Activated CD4-positive, alpha-beta T cell treated with anti-CD3 and anti-CD28 coated beads for 4 hours (primary cell): ENCODE data around the gene SPACA4.

Experiments used
- DNase-seq, 2 donors: peaks; one replicate each; pipeline ENCODE4 v3.0.0-alpha.2; 2020

SPACA4 gene

GRCh38 chr19:48598996-48599700 is 7.4 kb upstream of the SPACA4 start:
- DNase-seq: no peak

- DNase-seq: no peak
These were observed 5.7 kb upstream of the SPACA4 start for GRCh38 chr19:48600679-48601417.

GRCh38 chr19:48603001-48603400 is 3.5 kb upstream of the SPACA4 start:
- no peak for DNase-seq

- DNase-seq: no peak
These were observed 3.1 kb upstream of the SPACA4 start for GRCh38 chr19:48603449-48603848.

GRCh38 chr19:48603850-48604249 is 2.7 kb upstream of the SPACA4 start:
- no peak for DNase-seq

GRCh38 chr19:48607359-48607755 is 815 bp downstream of the SPACA4 start:
- DNase-seq: no peak

GRCh38 chr19:48608798-48609263 is 2.3 kb downstream of the SPACA4 start:
- DNase-seq: peak; percentile 48 to 55

- DNase-seq: no peak
These were observed 3.1 kb downstream of the SPACA4 start for GRCh38 chr19:48609571-48610108.

GRCh38 chr19:48611872-48612271 is 5.3 kb downstream of the SPACA4 start:
- no peak for DNase-seq

- DNase-seq: no peak
These were observed 6.7 kb downstream of the SPACA4 start for GRCh38 chr19:48613024-48613851.

- no peak for DNase-seq
These were observed 7.4 kb downstream of the SPACA4 start for GRCh38 chr19:48613852-48614435.

- DNase-seq: no peak
These were observed 8.1 kb downstream of the SPACA4 start, which contains the start of gene FAM83E for GRCh38 chr19:48614436-48615230. FAM83E (minus strand) TSS chr19:48615076; CDS start chr19:48613372, 1,704 bp downstream.

- no peak for DNase-seq
These were observed 8.9 kb downstream of the SPACA4 start for GRCh38 chr19:48615231-48616040.

GRCh38 chr19:48616041-48616436 is 9.5 kb downstream of the SPACA4 start:
- DNase-seq: no peak

GRCh38 chr19:48616491-48617056 is 10.0 kb downstream of the SPACA4 start:
- no peak for DNase-seq

- no peak for DNase-seq
These were observed 10.8 kb downstream of the SPACA4 start for GRCh38 chr19:48617146-48617937.

- DNase-seq: no peak
These were observed 11.9 kb downstream of the SPACA4 start for GRCh38 chr19:48618278-48618915.

- DNase-seq: peak; percentile 95
These were observed 12.6 kb downstream of the SPACA4 start, which contains the start of the genes RPL18 and SPHK2 for GRCh38 chr19:48618916-48619691. RPL18 (minus strand) TSS chr19:48619178; CDS start chr19:48619143, 35 bp downstream. SPHK2 (plus strand) TSS chr19:48619506; CDS start chr19:48620515, 1,009 bp downstream.
